Measurements from ENCODE around the gene GOSR1. TPM values are rescaled to one million over a fixed set of nuclear protein-coding genes. Genes with fewer than 3 reads are reported as not detected.
"Not testable (repeated sequence)": the region's sequence is repeated elsewhere in the genome, so short reads cannot be mapped to it uniquely, and the experiment has no call there.

Gene GOSR1
- total and polyA plus RNA-seq, 2 donors (not counting 3 experiments of a cell fraction or from before 2014, with no cell fraction given): 13.8 to 41.0 TPM

DNA sequence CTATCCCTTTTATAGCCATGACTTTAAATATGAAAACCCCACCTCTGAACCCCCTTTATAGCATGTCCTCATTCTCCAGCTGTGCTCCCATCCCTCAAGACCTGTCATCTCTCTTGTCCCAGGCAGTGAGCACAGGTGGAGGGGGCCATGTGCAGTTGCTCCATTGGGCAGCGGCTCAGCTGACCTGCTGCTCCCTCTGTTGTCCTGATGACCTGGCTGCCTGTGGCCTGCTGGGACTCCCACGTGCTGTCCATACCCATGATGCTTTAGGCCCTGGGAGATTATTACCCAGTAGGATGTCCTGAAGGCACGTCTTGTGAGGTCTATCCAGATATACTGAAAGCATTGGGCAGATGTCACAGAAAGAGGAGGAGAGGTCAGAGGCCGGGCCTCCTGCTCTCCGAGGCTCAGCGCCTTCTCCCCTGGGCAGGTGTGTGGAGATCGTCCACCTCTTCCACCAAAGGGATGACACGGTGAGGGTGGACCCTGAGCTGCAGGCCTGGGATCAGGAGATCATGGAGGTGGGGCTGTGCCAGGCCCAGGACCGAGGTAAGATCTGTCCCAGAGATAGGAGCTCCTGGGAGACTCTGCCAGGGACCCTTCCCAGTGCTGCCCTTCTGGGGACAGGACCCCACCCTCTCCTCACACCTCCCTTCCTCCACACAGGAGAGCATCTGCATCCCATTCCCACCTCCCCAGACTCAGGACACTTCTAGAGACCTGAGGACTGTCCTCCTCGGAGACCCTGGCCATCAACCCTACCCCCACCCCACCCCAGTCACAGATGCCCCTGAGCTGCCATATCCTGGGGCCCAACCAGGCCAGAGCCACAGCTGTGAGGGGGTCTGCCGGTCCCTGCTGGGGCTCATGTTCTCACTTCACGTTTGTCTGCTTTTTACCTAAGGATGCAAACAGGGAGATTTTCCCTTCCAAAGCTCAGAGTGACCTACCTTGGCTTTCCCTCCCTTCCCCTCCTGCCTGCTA, 58.0 kb downstream of the GOSR1 start:
- Histone ChIP-seq H3K36me3 (ENCODE audit: control insufficient read depth in 2 of 2, extremely low read depth in 1 of 2, insufficient read depth in 2 of 2, low read length in 2 of 2) (no peaks in the 10 kb centered on the region), H2AFZ (ENCODE audit: low read depth, low read length) (no peak overlapping the region), H3K9me1 (replicated peaks; ENCODE audit: control insufficient read depth, extremely low read depth, insufficient read depth, low read length) (no peaks in the 10 kb centered on the region), H3K27me3 (ENCODE audit: control insufficient read depth in 2 of 2, insufficient read depth in 2 of 2, low read length in 2 of 2) (no peaks in the 10 kb centered on the region), H4K20me1 (replicated peaks; ENCODE audit: control insufficient read depth, extremely low read depth, insufficient read depth, low read length) (no peaks in the 10 kb centered on the region), H3K4me2 (ENCODE audit: insufficient read depth, low read length) (no peak overlapping the region), H3K9ac (replicated peaks; ENCODE audit: extremely low read depth, insufficient read depth, low read length) (no peak overlapping the region), H3K79me2 (ENCODE audit: control insufficient read depth, insufficient read depth, low read length) (no peaks in the 10 kb centered on the region), H3K4me1 (ENCODE audit: control insufficient read depth, extremely low read depth, insufficient read depth, low read length) (no peaks in the 10 kb centered on the region), H3K4me3 (replicated peaks in 1 of 3; ENCODE audit: insufficient read depth in 1 of 3, low read depth in 1 of 3, low read length in 3 of 3) (no peak overlapping the region), H3K9me3 (replicated peaks; ENCODE audit: control insufficient read depth, insufficient read depth, low read length) (no peaks in the 10 kb centered on the region), H3K27ac (ENCODE audit: insufficient read depth, low read depth, low read length) (no peak overlapping the region)
- BruUV-seq (replicated peaks): no TSS peak
- DNase-seq (ENCODE audit: low read depth, low spot score): no peak
- FAIRE-seq: no peak
- CTCF ChIA-PET: interaction anchor here (1.2 kb wide), 1 partner anchor 10 kb away, joined by 4 read pairs; no protein-coding TSS in a partner anchor
- intact Hi-C loops (cut with micrococcal nuclease): no loop called here
- TF ChIP-seq POLR2AphosphoS5 (IDR thresholded peaks at IDR 0.05; ENCODE audit: insufficient read depth, low read depth, low read length) (no peak), POLR2A (IDR thresholded peaks at IDR 0.05; ENCODE audit: low read depth, low read length) (no peak), FOS (IDR thresholded peaks at IDR 0.05; ENCODE audit: borderline replicate concordance, insufficient read depth, low read length) (no peak), JUN (IDR thresholded peaks at IDR 0.05; ENCODE audit: borderline replicate concordance, insufficient read depth, insufficient read length, low read depth) (no peak), EZH2 (IDR thresholded peaks at IDR 0.05; ENCODE audit: borderline replicate concordance, low read depth, low read length, severe bottlenecking) (no peak), GATA2 (IDR thresholded peaks at IDR 0.05; ENCODE audit: insufficient read depth, insufficient read length, low read depth, low read length) (no peak), MYC (IDR thresholded peaks at IDR 0.05; ENCODE audit: low read depth, low read length) (no peak)
- TF ChIP-seq, protein P1, sequence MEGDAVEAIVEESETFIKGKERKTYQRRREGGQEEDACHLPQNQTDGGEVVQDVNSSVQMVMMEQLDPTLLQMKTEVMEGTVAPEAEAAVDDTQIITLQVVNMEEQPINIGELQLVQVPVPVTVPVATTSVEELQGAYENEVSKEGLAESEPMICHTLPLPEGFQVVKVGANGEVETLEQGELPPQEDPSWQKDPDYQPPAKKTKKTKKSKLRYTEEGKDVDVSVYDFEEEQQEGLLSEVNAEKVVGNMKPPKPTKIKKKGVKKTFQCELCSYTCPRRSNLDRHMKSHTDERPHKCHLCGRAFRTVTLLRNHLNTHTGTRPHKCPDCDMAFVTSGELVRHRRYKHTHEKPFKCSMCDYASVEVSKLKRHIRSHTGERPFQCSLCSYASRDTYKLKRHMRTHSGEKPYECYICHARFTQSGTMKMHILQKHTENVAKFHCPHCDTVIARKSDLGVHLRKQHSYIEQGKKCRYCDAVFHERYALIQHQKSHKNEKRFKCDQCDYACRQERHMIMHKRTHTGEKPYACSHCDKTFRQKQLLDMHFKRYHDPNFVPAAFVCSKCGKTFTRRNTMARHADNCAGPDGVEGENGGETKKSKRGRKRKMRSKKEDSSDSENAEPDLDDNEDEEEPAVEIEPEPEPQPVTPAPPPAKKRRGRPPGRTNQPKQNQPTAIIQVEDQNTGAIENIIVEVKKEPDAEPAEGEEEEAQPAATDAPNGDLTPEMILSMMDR (IDR thresholded peaks at IDR 0.05; ENCODE audit: extremely low read depth in 1 of 2, insufficient read depth in 1 of 2, low read depth in 1 of 2, low read length in 2 of 2): no peak
- TF ChIP-seq, protein P2, sequence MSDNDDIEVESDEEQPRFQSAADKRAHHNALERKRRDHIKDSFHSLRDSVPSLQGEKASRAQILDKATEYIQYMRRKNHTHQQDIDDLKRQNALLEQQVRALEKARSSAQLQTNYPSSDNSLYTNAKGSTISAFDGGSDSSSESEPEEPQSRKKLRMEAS (IDR thresholded peaks at IDR 0.05; ENCODE audit: insufficient read depth, insufficient read length): no peak
- dilution Hi-C loops (cut with MboI; ENCODE audit: extremely low pct_ligation_motif_present, low sequenced_read_pairs): no loop called here
- POLR2A ChIA-PET: no interaction called here

DNA sequence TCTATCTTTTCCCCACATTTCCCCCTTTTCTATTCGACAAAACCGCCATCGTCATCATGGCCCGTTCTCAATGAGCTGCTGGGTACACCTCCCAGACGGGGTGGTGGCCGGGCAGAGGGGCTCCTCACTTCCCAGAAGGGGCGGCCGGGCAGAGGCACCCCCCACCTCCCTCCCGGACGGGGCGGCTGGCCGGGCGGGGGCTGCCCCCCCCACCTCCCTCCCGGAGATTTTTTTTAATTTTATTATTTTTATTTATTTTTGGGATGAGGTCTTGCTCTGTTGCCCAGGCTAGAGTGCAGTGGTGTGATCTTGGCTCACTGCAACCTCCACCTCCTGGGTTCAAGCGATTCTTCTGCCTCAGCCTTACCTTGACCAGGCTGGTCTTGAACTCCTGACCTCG, 59.6 kb downstream of the GOSR1 start:
- POLR2A ChIA-PET, CTCF ChIA-PET: not testable (repeated sequence)

More for the DNA sequence above, 59.6 kb downstream of the GOSR1 start:
- H3K36me3 ChIP-seq (ENCODE audit: control insufficient read depth in 2 of 2, extremely low read depth in 1 of 2, insufficient read depth in 2 of 2, low read length in 2 of 2); DNase-seq (ENCODE audit: low read depth, low spot score); H4K20me1 ChIP-seq (replicated peaks; ENCODE audit: control insufficient read depth, extremely low read depth, insufficient read depth, low read length); H3K4me3 ChIP-seq (replicated peaks in 1 of 3; ENCODE audit: insufficient read depth in 1 of 3, low read depth in 1 of 3, low read length in 3 of 3); H3K4me1 ChIP-seq (ENCODE audit: control insufficient read depth, extremely low read depth, insufficient read depth, low read length); FAIRE-seq; H3K27me3 ChIP-seq (ENCODE audit: control insufficient read depth in 2 of 2, insufficient read depth in 2 of 2, low read length in 2 of 2); H3K9ac ChIP-seq (replicated peaks; ENCODE audit: extremely low read depth, insufficient read depth, low read length); BruUV-seq (replicated peaks); dilution Hi-C loops (cut with MboI; ENCODE audit: extremely low pct_ligation_motif_present, low sequenced_read_pairs); H3K9me1 ChIP-seq (replicated peaks; ENCODE audit: control insufficient read depth, extremely low read depth, insufficient read depth, low read length); H3K9me3 ChIP-seq (replicated peaks; ENCODE audit: control insufficient read depth, insufficient read depth, low read length); H2AFZ ChIP-seq (ENCODE audit: low read depth, low read length); H3K4me2 ChIP-seq (ENCODE audit: insufficient read depth, low read length); H3K27ac ChIP-seq (ENCODE audit: insufficient read depth, low read depth, low read length); H3K79me2 ChIP-seq (ENCODE audit: control insufficient read depth, insufficient read depth, low read length); intact Hi-C loops (cut with micrococcal nuclease): not testable (repeated sequence)
